ENCODE results near the gene SHISA7.
A peak's percentile ranks its signal among the peaks of the same experiment; 100 is the strongest.

The SHISA7 gene

GRCh38 chr19:55479451-55480230 is 36.5 kb upstream of the SHISA7 start:
- no peak for TF ChIP-seq ZFP69B (tag by site-specific recombination; IDR thresholded peaks at IDR 0.05)
- no peak for TF ChIP-seq ZEB2 (tag by site-specific recombination; IDR thresholded peaks at IDR 0.05)
- no peak for TF ChIP-seq ZNF76 (tag by site-specific recombination; IDR thresholded peaks at IDR 0.05; ENCODE audit: borderline replicate concordance, low read depth)
- no peak for TF ChIP-seq ZNF335 (tag by site-specific recombination; conservative IDR thresholded peaks at IDR 0.05)
- TF ChIP-seq ZNF677 (tag by site-specific recombination; IDR thresholded peaks at IDR 0.05) = no peak
- TF ChIP-seq ZNF362 (tag by site-specific recombination; IDR thresholded peaks at IDR 0.05) = peak; percentile 64; the same call in 1 of the 2 replicates
- no peak overlapping the region for H3K4me3 ChIP-seq (ENCODE audit: low read depth, low read length)
- CTCF ChIA-PET = interaction anchor here (1.1 to 7.0 kb wide), 3 partner anchors 12 to 25 kb away, joined by 5 to 85 read pairs (median 63); no protein-coding TSS in a partner anchor
- no peaks in the 10 kb centered on the region for H3K9me3 ChIP-seq (ENCODE audit: control insufficient read depth, insufficient read depth, low read depth, low read length)
- peaks cover 0 to 9% of the 10 kb centered on the region in 2 experiments; a peak in 1 of 3 replicates for H3K36me3 ChIP-seq (ENCODE audit: control insufficient read depth in 2 of 2, insufficient read depth in 1 of 2, low read length in 2 of 2)
- peaks cover 11% of the 10 kb centered on the region; the same call in 1 of the 2 replicates for H3K4me1 ChIP-seq (ENCODE audit: control insufficient read depth, insufficient read depth, low read length)
- no peak overlapping the region for H3K27ac ChIP-seq (ENCODE audit: extremely low read depth, low read depth, low read length)
- POLR2A ChIA-PET = interaction anchor here (1.1 kb wide), 2 partner anchors 18 to 120 kb away, joined by 4 read pairs; partner anchors contain the start of genes FIZ1 and ISOC2

DNA sequence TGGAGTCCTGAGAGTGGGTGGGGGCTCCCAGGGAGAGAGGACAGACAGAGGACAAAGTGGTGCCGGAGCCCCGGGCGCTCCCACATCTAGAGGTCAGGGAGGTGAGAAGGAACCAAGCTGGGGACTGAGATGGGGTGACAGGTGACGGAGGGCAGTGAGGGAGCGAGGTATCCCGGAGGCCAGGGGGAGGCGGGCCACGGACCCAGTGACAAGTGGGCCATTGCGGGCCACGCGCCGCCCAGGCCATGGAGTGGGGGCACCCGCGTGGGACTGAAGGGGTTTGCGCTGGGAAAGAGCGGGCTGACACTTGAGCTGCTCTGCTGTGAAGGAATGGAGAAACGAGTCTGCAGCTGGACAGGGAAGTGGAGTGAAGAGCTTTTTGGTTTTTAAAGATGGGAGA is 35.9 kb upstream of the SHISA7 start:
- ChIA-PET POLR2A (interaction anchor here (1.1 kb wide), 2 partner anchors 17 to 120 kb away, joined by 4 read pairs; partner anchors contain the start of genes FIZ1 and ISOC2), CTCF (interaction anchor here (0.6 to 7.0 kb wide), 3 partner anchors 12 to 37 kb away, joined by 3 to 85 read pairs (median 63); no protein-coding TSS in a partner anchor)
- H3K36me3 ChIP-seq (ENCODE audit: control insufficient read depth in 2 of 2, insufficient read depth in 1 of 2, low read length in 2 of 2) = peaks cover 0 to 9% of the 10 kb centered on the region in 2 experiments; a peak in 1 of 3 replicates
- no peaks in the 10 kb centered on the region for H3K9me3 ChIP-seq (ENCODE audit: control insufficient read depth, insufficient read depth, low read depth, low read length)
- H3K27ac ChIP-seq (ENCODE audit: extremely low read depth, low read depth, low read length) = no peak overlapping the region
- peaks cover 8% of the 10 kb centered on the region; the same call in 1 of the 2 replicates for H3K4me1 ChIP-seq (ENCODE audit: control insufficient read depth, insufficient read depth, low read length)
- TF ChIP-seq SCRT1 (tag by site-specific recombination; IDR thresholded peaks at IDR 0.05; ENCODE audit: borderline replicate concordance) (no peak), EGR2 (tag by site-specific recombination; IDR thresholded peaks at IDR 0.05; ENCODE audit: low read depth) (0 out of 2 replicates have a peak, but pooled peaks have one; percentile 15)
- no peak overlapping the region for H3K4me3 ChIP-seq (ENCODE audit: low read depth, low read length)

- ChIA-PET CTCF (interaction anchor here (0.6 to 7.0 kb wide), 3 partner anchors 11 to 38 kb away, joined by 3 to 85 read pairs (median 63); no protein-coding TSS in a partner anchor), POLR2A (interaction anchor here (1.1 kb wide), 2 partner anchors 17 to 121 kb away, joined by 4 read pairs; partner anchors contain the start of genes FIZ1 and ISOC2)
- Histone ChIP-seq H3K36me3 (ENCODE audit: control insufficient read depth in 2 of 2, insufficient read depth in 1 of 2, low read length in 2 of 2) (peaks cover 0 to 9% of the 10 kb centered on the region in 2 experiments; a peak in 1 of 3 replicates), H3K9me3 (ENCODE audit: control insufficient read depth, insufficient read depth, low read depth, low read length) (no peaks in the 10 kb centered on the region), H3K4me3 (ENCODE audit: low read depth, low read length) (no peak overlapping the region), H3K27ac (ENCODE audit: extremely low read depth, low read depth, low read length) (0 out of 2 replicates have a peak overlapping the region, but pooled peaks have one; percentile 16), H3K4me1 (ENCODE audit: control insufficient read depth, insufficient read depth, low read length) (peaks cover 8% of the 10 kb centered on the region; the same call in 1 of the 2 replicates)
- no peak for TF ChIP-seq ZNF658 (tag by site-specific recombination; IDR thresholded peaks at IDR 0.05)
- TF ChIP-seq ZNF416 (tag by site-specific recombination; IDR thresholded peaks at IDR 0.05) = no peak
These were observed 35.3 kb upstream of the SHISA7 start for GRCh38 chr19:55478364-55478763.

DNA sequence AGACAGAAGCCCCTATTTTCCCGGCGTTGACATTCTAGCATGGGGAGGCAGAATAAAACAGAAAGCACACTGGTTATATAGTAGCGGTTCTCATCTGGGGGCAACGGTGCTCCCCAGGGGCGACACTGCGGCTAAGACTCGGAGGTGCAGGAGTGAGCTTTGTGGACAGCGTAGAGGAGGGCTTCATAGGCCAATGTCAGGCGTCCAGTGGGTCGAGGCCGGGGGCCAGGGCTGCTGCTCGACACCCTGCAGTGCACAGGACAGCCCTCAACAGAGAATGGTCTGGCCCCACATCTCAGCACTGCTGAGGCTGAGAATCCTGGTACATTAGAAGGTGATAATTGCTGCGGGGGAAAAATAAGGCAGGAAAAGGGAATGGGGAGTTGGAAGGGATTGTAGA is 34.8 kb upstream of the SHISA7 start:
- CTCF ChIA-PET = interaction anchor here (0.8 to 7.0 kb wide), 3 partner anchors 10 to 27 kb away, joined by 4 to 85 read pairs (median 63); no protein-coding TSS in a partner anchor
- Histone ChIP-seq H3K36me3 (ENCODE audit: control insufficient read depth in 2 of 2, insufficient read depth in 1 of 2, low read length in 2 of 2) (peaks cover 0 to 9% of the 10 kb centered on the region in 2 experiments; a peak in 1 of 3 replicates), H3K4me3 (ENCODE audit: low read depth, low read length) (peak overlapping the region; percentile 2; the same call in 1 of the 2 replicates), H3K27ac (ENCODE audit: extremely low read depth, low read depth, low read length) (0 out of 2 replicates have a peak overlapping the region, but pooled peaks have one; percentile 16), H3K9me3 (ENCODE audit: control insufficient read depth, insufficient read depth, low read depth, low read length) (no peaks in the 10 kb centered on the region), H3K4me1 (ENCODE audit: control insufficient read depth, insufficient read depth, low read length) (peaks cover 8% of the 10 kb centered on the region; the same call in 1 of the 2 replicates)
- TF ChIP-seq, protein P1, sequence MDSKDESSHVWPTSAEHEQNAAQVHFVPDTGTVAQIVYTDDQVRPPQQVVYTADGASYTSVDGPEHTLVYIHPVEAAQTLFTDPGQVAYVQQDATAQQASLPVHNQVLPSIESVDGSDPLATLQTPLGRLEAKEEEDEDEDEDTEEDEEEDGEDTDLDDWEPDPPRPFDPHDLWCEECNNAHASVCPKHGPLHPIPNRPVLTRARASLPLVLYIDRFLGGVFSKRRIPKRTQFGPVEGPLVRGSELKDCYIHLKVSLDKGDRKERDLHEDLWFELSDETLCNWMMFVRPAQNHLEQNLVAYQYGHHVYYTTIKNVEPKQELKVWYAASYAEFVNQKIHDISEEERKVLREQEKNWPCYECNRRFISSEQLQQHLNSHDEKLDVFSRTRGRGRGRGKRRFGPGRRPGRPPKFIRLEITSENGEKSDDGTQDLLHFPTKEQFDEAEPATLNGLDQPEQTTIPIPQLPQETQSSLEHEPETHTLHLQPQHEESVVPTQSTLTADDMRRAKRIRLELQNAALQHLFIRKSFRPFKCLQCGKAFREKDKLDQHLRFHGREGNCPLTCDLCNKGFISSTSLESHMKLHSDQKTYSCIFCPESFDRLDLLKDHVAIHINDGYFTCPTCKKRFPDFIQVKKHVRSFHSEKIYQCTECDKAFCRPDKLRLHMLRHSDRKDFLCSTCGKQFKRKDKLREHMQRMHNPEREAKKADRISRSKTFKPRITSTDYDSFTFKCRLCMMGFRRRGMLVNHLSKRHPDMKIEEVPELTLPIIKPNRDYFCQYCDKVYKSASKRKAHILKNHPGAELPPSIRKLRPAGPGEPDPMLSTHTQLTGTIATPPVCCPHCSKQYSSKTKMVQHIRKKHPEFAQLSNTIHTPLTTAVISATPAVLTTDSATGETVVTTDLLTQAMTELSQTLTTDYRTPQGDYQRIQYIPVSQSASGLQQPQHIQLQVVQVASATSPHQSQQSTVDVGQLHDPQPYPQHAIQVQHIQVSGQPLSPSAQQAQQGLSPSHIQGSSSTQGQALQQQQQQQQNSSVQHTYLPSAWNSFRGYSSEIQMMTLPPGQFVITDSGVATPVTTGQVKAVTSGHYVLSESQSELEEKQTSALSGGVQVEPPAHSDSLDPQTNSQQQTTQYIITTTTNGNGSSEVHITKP (tag by site-specific recombination; IDR thresholded peaks at IDR 0.05) = 0 out of 2 replicates have a peak, but pooled peaks have one; percentile 20
- TF ChIP-seq ZNF335 (tag by site-specific recombination; conservative IDR thresholded peaks at IDR 0.05) (no peak), ZNF544 (tag by site-specific recombination; IDR thresholded peaks at IDR 0.05) (no peak)
- POLR2A ChIA-PET = interaction anchor here (0.7 to 1.2 kb wide), 2 partner anchors 79 to 121 kb away, joined by 3 to 4 read pairs; partner anchors contain the start of gene FIZ1
